Osteoblast (primary cell): ENCODE results near the gene SLC25A47. TPM values are rescaled to one million over a fixed set of nuclear protein-coding genes. Genes with fewer than 3 reads are reported as not detected.

ENCODE experiments used
- DNase-seq: peaks from one replicate; pipeline ENCODE4 v3.0.0; 2011; ENCODE audit warnings: low spot score, mixed read lengths; ENCODE audit not compliant: insufficient read length; ENCODE audit errors: missing footprints
- H2AFZ ChIP-seq: 2 replicates; pipeline ENCODE4 v1.6.0; 2011; ENCODE audit warnings: mild to moderate bottlenecking, low read length
- H3K27ac ChIP-seq: 2 replicates; pipeline ENCODE4 v1.5.1; 2011; ENCODE audit warnings: mild to moderate bottlenecking, low read depth, low read length, moderate library complexity
- H3K27me3 ChIP-seq: 2 replicates; pipeline ENCODE4 v1.6.0; 2012; ENCODE audit warnings: mild to moderate bottlenecking, control low read depth, inconsistent platforms, low read length, moderate library complexity; ENCODE audit not compliant: insufficient read depth
- H3K36me3 ChIP-seq: 2 replicates; pipeline ENCODE4 v1.5.1; 2011; ENCODE audit warnings: mild to moderate bottlenecking, low read length, control low read depth, moderate library complexity; ENCODE audit not compliant: insufficient read depth
- H3K4me1 ChIP-seq: 2 replicates; pipeline ENCODE4 v1.5.1; 2011; ENCODE audit warnings: mild to moderate bottlenecking, low read length, control low read depth, moderate library complexity; ENCODE audit not compliant: insufficient read depth
- H3K4me2 ChIP-seq: 2 replicates; pipeline ENCODE4 v1.6.0; 2011; ENCODE audit warnings: mild to moderate bottlenecking, low read length; ENCODE audit not compliant: insufficient read depth
- H3K4me3 ChIP-seq: fragments of 200-600 bp; sonication (generic); 3 replicates; pipeline ENCODE4 v1.5.1; 2012; ENCODE audit warnings: mild to moderate bottlenecking, low read length, inconsistent platforms; ENCODE audit not compliant: insufficient read depth
- H3K79me2 ChIP-seq: 2 replicates; pipeline ENCODE4 v1.6.0; 2012; ENCODE audit warnings: mild to moderate bottlenecking, low read length, control low read depth, inconsistent platforms; ENCODE audit not compliant: insufficient read depth
- H3K9me3 ChIP-seq: 2 replicates; pipeline ENCODE4 v1.5.1; 2011; ENCODE audit warnings: low read depth, low read length, control low read depth
- H4K20me1 ChIP-seq: 2 replicates; pipeline ENCODE4 v1.6.0; 2012; ENCODE audit warnings: mild to moderate bottlenecking, low read length, control low read depth; ENCODE audit not compliant: insufficient read depth
- CTCF ChIP-seq: IDR thresholded peaks from 2 replicates; pipeline ENCODE4 v1.5.1; 2011; ENCODE audit warnings: mild to moderate bottlenecking, low read depth, low read length, moderate library complexity; ENCODE audit errors: extremely low read depth
- total RNA-seq: library from RNA; depleted of rRNA; stranded (reverse); fragments of >200 nt; gene quantifications from 2 replicates; pipeline ENCODE4 v1.2.3, GENCODE V29; 2012

The SLC25A47 gene
- total RNA-seq, 1 donor, result not detected

GRCh38 chr14:100371773-100372172 is 48.6 kb downstream of the SLC25A47 start:
- H3K79me2 ChIP-seq, result peaks cover 41% of the 10 kb centered on the region
- H3K9me3 ChIP-seq, result no peaks in the 10 kb centered on the region
- no peak overlapping the region for H3K4me3 ChIP-seq
- H3K4me2 ChIP-seq, result no peak overlapping the region
- peaks cover 20% of the 10 kb centered on the region for H3K4me1 ChIP-seq
- no peak for TF ChIP-seq CTCF
- DNase-seq, result no peak
- no peaks in the 10 kb centered on the region for H4K20me1 ChIP-seq
- H3K27me3 ChIP-seq, result no peaks in the 10 kb centered on the region
- peaks cover 41% of the 10 kb centered on the region for H3K36me3 ChIP-seq
- no peak overlapping the region for H3K27ac ChIP-seq
- no peak overlapping the region for H2AFZ ChIP-seq

DNA sequence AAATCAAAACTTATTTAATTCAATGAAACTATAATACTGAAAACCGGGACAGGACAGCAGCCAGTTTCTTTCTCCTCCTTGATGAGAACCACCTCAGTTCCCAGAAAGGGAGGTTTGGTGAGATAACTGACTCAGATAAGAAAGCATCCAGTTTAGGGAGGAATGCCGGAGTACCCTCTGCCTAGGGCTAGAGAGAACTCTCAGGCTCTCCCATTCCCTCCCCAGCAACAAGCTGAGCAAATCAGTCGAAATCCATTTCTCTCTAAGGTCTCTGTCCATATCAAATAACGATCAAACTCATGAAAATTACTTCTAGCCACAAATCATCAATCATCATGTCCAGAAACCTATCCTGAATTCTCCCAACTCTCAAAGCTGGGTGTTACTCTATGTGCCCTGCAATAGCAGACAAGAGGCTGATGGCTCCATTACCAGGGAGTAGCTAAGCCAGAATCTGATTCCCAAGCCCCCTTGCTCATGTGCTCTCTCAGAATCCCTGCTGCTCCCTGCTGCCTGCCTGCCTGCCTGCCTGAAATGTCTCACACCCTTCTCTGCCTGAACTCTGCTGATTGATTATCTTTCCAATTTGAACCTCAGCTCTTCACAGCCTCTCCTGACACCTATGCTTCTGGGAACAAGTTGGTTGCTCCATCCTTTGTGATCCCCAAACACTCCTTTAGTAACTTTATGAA is 49.4 kb downstream of the SLC25A47 start:
- Histone ChIP-seq H2AFZ (no peak overlapping the region), H3K4me3 (no peak overlapping the region), H4K20me1 (no peaks in the 10 kb centered on the region), H3K27ac (no peak overlapping the region), H3K27me3 (no peaks in the 10 kb centered on the region), H3K79me2 (peaks cover 45% of the 10 kb centered on the region), H3K4me2 (no peak overlapping the region), H3K36me3 (peaks cover 38% of the 10 kb centered on the region), H3K9me3 (no peaks in the 10 kb centered on the region), H3K4me1 (peaks cover 25% of the 10 kb centered on the region)
- no peak for DNase-seq
- no peak for TF ChIP-seq CTCF

DNA sequence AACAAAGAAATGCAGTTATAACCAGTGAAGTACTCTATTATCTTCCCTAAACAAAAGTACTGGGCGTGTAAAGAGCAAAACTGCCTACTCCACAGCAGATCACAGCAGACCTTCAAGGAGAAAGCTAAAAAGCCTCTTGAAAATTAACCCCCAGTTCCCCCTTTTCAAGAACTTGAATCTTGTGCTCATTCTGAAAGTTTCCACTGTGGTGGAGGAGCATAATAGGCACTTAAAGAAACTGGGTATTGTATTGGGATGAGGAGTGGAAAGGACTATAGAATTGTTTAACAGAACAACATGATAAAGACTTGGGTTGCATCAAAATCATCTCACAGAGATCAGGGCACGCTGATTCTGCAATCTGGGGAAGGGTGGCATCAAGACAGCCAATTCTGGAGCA is 51.1 kb downstream of the SLC25A47 start:
- TF ChIP-seq CTCF, result no peak
- H3K79me2 ChIP-seq, result peaks cover 50% of the 10 kb centered on the region
- peaks cover 20% of the 10 kb centered on the region for H3K36me3 ChIP-seq
- no peaks in the 10 kb centered on the region for H3K27me3 ChIP-seq
- no peaks in the 10 kb centered on the region for H4K20me1 ChIP-seq
- H3K4me3 ChIP-seq, result peak overlapping the region; percentile 98
- H3K27ac ChIP-seq, result peak overlapping the region; percentile 100
- peak overlapping the region; percentile 90 for H3K4me2 ChIP-seq
- H3K4me1 ChIP-seq, result peaks cover 25% of the 10 kb centered on the region
- H3K9me3 ChIP-seq, result no peaks in the 10 kb centered on the region
- no peak for DNase-seq
- H2AFZ ChIP-seq, result no peak overlapping the region

GRCh38 chr14:100374876-100375265 is 51.7 kb downstream of the SLC25A47 start:
- H3K4me1 ChIP-seq, result peaks cover 25% of the 10 kb centered on the region
- no peak for DNase-seq
- no peaks in the 10 kb centered on the region for H3K27me3 ChIP-seq
- peak overlapping the region; percentile 98 for H3K4me3 ChIP-seq
- no peaks in the 10 kb centered on the region for H4K20me1 ChIP-seq
- H3K27ac ChIP-seq, result peak overlapping the region; percentile 100
- peak overlapping the region; percentile 56 for H2AFZ ChIP-seq
- peaks cover 49% of the 10 kb centered on the region for H3K79me2 ChIP-seq
- H3K36me3 ChIP-seq, result peaks cover 16% of the 10 kb centered on the region
- H3K4me2 ChIP-seq, result peak overlapping the region; percentile 90
- H3K9me3 ChIP-seq, result no peaks in the 10 kb centered on the region
- no peak for TF ChIP-seq CTCF
